C4-2B (cell line): ENCODE results near the gene OLFML2A.

Source experiments
- CTCF ChIP-seq: fragments of 450-650 bp; conservative IDR thresholded peaks from 2 replicates; pipeline ENCODE4 v1.5.1; 2017; ENCODE audit warnings: mild to moderate bottlenecking
- ZFX ChIP-seq: fragments of 450-650 bp; IDR thresholded peaks from 2 replicates; pipeline ENCODE4 v1.6.1; 2017

GRCh38 chr9:124849801-124850200 is 72.9 kb downstream of the OLFML2A start:
- no peak for TF ChIP-seq CTCF
- no peak for TF ChIP-seq ZFX
